T-helper 17 cell (primary cell): ENCODE data around the gene E2F8. TPM values are rescaled to one million over a fixed set of nuclear protein-coding genes. Genes with fewer than 3 reads are reported as not detected.
"Not testable (repeated sequence)": the region's sequence is repeated elsewhere in the genome, so short reads cannot be mapped to it uniquely, and the experiment has no call there.

Experiments used
- ATAC-seq: fragments of 150-1000 bp; cut with Tn5 transposase; 2 replicates; pipeline ENCODE4 v1.10.0; 2021; ENCODE audit warnings: mild to moderate bottlenecking, moderate library complexity
- DNase-seq, 3 donors: peaks; one replicate each; pipeline versions ENCODE4 v3.0.0 to v3.0.0-alpha.2; 2020 to 2021
- H3K9me3 ChIP-seq: one replicate; pipeline ENCODE4 v1.7.0; 2013; ENCODE audit warnings: low read length, mild to moderate bottlenecking; ENCODE audit not compliant: control insufficient read depth, poor library complexity, severe bottlenecking
- H3K27ac Mint-ChIP-seq: one replicate; pipeline ENCODE4 v1.8.0; 2022; ENCODE audit warnings: mild to moderate bottlenecking, moderate library complexity, mixed read lengths
- H3K27me3 Mint-ChIP-seq: one replicate; pipeline ENCODE4 v1.8.0; 2022; ENCODE audit warnings: mixed read lengths
- H3K36me3 Mint-ChIP-seq: one replicate; pipeline ENCODE4 v1.8.0; 2022; ENCODE audit warnings: low read depth, mixed read lengths
- H3K4me1 Mint-ChIP-seq: one replicate; pipeline ENCODE4 v1.8.0; 2022; ENCODE audit warnings: mild to moderate bottlenecking, mixed read lengths
- H3K4me3 Mint-ChIP-seq: one replicate; pipeline ENCODE4 v1.8.0; 2022; ENCODE audit warnings: mild to moderate bottlenecking, moderate library complexity, mixed read lengths
- total RNA-seq, 4 donors: library from RNA in 2 of 4; stranded (reverse) in 2 of 4; gene quantifications; one replicate each; pipeline ENCODE4 v1.2.3 and lab custom pipeline; 2022 to 2026

The E2F8 gene
- total RNA-seq, 2 donors from 2014 or later = 0.21 TPM; not detected in 1

DNA sequence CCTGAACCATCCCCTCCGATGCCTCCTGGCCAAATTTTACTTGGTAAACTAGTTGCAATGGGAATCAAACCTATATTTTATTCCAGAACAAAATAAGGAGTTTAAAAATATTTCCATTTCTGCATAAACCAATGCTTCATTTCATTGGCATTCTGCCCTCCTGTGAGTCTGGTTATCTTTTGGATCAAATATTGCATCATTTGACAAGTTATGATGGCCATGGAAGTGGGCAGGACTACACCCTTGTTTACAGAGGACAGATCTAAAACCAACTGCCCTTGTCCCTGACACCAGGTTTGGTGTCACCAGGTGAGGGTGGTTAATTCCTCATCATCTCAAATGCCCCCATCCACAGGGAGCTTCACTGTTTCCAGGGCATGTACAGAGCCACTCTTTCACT lies 28.2 kb upstream of the E2F8 start:
- Mint-ChIP-seq H3K36me3 (no peaks in the 10 kb centered on the region), H3K4me3 (no peak overlapping the region), H3K27ac (no peak overlapping the region), H3K4me1 (peaks cover 2% of the 10 kb centered on the region), H3K27me3 (peaks cover 67% of the 10 kb centered on the region)
- H3K9me3 ChIP-seq = no peaks in the 10 kb centered on the region
- ATAC-seq (no peak), DNase-seq (no peak)

- H3K9me3 ChIP-seq = no peaks in the 10 kb centered on the region
- no peak overlapping the region for H3K27ac Mint-ChIP-seq
- H3K27me3 Mint-ChIP-seq = peaks cover 64% of the 10 kb centered on the region
- ATAC-seq (no peak), DNase-seq (no peak)
- no peaks in the 10 kb centered on the region for H3K36me3 Mint-ChIP-seq
- H3K4me1 Mint-ChIP-seq = peaks cover 2% of the 10 kb centered on the region
- no peak overlapping the region for H3K4me3 Mint-ChIP-seq
These were observed 26.8 kb upstream of the E2F8 start for GRCh38 chr11:19267567-19267966.

DNA sequence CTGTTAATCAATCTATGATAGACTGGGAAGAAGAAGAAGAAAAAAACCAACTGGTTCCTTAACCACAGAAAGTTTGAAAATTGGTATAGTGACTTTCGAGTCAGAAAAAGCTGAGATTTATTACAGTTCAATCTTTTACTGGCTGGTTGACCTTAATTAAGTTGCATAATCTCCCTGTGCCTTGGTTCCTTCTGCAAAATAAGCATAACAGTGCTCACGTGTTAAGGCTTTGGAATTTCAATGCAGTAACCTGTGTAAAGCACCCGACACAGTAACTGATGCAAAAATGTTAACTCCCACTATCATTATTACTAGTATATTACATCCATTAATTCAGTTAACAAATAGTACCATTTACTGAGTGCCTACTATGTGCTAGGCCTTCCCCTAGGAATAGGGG lies 22.6 kb upstream of the E2F8 start:
- DNase-seq (no peak), ATAC-seq (no peak)
- no peaks in the 10 kb centered on the region for H3K36me3 Mint-ChIP-seq
- H3K9me3 ChIP-seq = no peaks in the 10 kb centered on the region
- H3K4me3 Mint-ChIP-seq = peak overlapping the region; percentile 1
- H3K4me1 Mint-ChIP-seq = peaks cover 4% of the 10 kb centered on the region
- peaks cover 23% of the 10 kb centered on the region for H3K27me3 Mint-ChIP-seq
- no peak overlapping the region for H3K27ac Mint-ChIP-seq

- H3K27ac Mint-ChIP-seq = no peak overlapping the region
- H3K4me3 Mint-ChIP-seq = no peak overlapping the region
- H3K27me3 Mint-ChIP-seq = peaks cover 20% of the 10 kb centered on the region
- ATAC-seq (peak; percentile 82), DNase-seq (peak; percentile 37 to 42 (median 39))
- no peaks in the 10 kb centered on the region for H3K36me3 Mint-ChIP-seq
- no peaks in the 10 kb centered on the region for H3K9me3 ChIP-seq
- H3K4me1 Mint-ChIP-seq = peaks cover 2% of the 10 kb centered on the region
These were observed 19.0 kb upstream of the E2F8 start for GRCh38 chr11:19259487-19260345.

DNA sequence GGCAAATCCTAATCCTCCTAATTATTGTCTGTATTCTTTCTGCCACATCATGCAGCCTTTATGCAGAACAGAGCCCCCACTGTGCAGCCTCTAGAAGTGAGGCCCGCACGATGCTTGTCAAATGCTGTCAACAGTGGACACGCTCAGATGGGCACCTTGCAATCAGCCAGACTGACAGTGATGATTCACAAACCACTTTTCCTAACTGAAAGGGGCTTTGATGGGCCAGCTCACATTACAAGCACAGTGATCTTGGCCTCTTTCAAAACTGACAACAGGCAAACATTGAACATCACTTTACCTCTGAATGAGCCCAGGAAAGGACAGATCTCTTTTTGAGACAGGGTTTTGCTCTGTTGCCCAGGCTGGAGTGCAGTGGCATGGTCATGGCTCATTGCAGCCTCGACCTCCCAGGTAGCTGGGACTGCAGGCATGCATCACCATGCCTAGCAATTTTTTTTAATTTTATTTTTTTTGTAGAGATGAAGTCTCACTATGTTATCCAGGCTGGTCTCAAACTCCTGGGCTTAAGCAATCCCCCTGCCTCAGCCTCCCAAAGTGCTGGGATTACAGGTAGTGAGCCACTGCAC lies 18.0 kb upstream of the E2F8 start:
- no peaks in the 10 kb centered on the region for H3K9me3 ChIP-seq
- no peak overlapping the region for H3K27ac Mint-ChIP-seq
- ATAC-seq (no peak), DNase-seq (no peak)
- peaks cover 3% of the 10 kb centered on the region for H3K36me3 Mint-ChIP-seq
- peaks cover 2% of the 10 kb centered on the region for H3K4me1 Mint-ChIP-seq
- H3K27me3 Mint-ChIP-seq = peaks cover 17% of the 10 kb centered on the region
- no peak overlapping the region for H3K4me3 Mint-ChIP-seq

GRCh38 chr11:19254441-19254840 lies 13.7 kb upstream of the E2F8 start:
- H3K4me1 Mint-ChIP-seq, ATAC-seq, H3K36me3 Mint-ChIP-seq, H3K4me3 Mint-ChIP-seq, H3K27ac Mint-ChIP-seq, H3K9me3 ChIP-seq, DNase-seq: not testable (repeated sequence)
- H3K27me3 Mint-ChIP-seq = peaks cover 12% of the 10 kb centered on the region

GRCh38 chr11:19253817-19254216 lies 13.1 kb upstream of the E2F8 start:
- no peaks in the 10 kb centered on the region for H3K9me3 ChIP-seq
- Mint-ChIP-seq H3K36me3 (peaks cover 3% of the 10 kb centered on the region), H3K27me3 (peaks cover 12% of the 10 kb centered on the region), H3K27ac (no peak overlapping the region), H3K4me1 (no peaks in the 10 kb centered on the region), H3K4me3 (no peak overlapping the region)
- no peak for DNase-seq
- ATAC-seq = no peak

- H3K9me3 ChIP-seq = no peaks in the 10 kb centered on the region
- H3K27me3 Mint-ChIP-seq = peaks cover 12% of the 10 kb centered on the region
- no peak overlapping the region for H3K4me3 Mint-ChIP-seq
- H3K27ac Mint-ChIP-seq = no peak overlapping the region
- DNase-seq (no peak), ATAC-seq (no peak)
- no peaks in the 10 kb centered on the region for H3K4me1 Mint-ChIP-seq
- H3K36me3 Mint-ChIP-seq = peaks cover 3% of the 10 kb centered on the region
These were observed 12.5 kb upstream of the E2F8 start for GRCh38 chr11:19253153-19253745.

DNA sequence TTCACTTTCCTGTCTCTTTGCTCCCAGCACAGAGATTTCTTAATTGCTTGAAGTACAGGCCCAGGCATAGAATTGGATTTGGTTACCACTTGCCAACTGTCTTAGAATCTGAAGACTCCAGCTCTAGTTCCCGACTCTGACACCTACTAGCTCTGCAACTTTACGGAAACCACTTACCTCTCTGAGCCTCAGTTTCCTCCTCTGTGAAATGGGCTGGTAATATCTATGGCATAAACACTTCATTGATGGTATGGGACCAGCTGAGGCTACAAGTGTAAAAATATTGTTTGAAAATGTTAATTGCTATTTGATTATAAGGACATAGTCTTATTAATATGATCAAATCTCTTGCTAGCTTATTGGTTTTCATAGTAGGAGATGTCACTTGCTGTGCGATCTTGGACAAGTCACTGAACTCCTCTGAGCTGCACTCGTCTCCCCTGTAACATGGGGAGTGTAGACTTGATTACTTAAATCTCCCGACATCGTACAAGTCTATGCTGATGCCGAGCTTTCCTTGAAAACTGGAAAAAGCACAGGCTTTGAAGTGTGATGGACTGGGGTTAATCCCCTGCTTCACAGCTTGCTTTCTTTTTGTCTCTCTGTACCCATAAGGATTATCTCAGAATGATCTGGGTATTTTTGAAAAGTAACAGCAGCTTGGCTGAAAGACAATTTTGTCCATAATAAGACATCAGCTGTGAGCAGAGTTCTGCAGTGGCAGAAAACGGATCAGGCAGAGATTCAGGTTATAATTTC lies 11.8 kb upstream of the E2F8 start:
- H3K9me3 ChIP-seq = no peaks in the 10 kb centered on the region

DNA sequence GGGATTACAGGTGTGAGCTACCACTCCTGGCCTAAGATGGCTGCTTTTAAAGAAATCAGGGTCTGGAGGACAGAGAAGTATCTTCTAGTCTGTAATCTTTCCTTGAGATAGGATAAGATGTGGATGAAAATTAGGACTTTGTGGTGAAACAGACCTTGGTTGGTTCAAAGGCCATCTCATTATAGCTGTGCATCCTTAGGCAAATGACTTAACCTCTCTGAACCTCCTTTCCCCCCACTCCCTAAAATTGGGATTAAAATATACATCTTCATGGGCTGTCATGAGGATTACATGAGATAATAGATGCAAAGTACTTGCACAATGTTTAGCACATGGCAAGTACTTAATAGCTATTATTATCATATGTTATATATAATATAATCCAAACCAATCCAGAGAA lies 10.8 kb upstream of the E2F8 start:
- Mint-ChIP-seq H3K4me1 (no peaks in the 10 kb centered on the region), H3K36me3 (peaks cover 3% of the 10 kb centered on the region), H3K27me3 (peaks cover 13% of the 10 kb centered on the region), H3K27ac (no peak overlapping the region), H3K4me3 (no peak overlapping the region)
- no peaks in the 10 kb centered on the region for H3K9me3 ChIP-seq
- no peak for ATAC-seq
- DNase-seq = no peak

More for the DNA sequence above, 11.8 kb upstream of the E2F8 start:
- Mint-ChIP-seq H3K36me3 (peaks cover 3% of the 10 kb centered on the region), H3K27me3 (peaks cover 12% of the 10 kb centered on the region), H3K4me3 (no peak overlapping the region), H3K4me1 (no peaks in the 10 kb centered on the region), H3K27ac (no peak overlapping the region)
- no peak for DNase-seq
- no peak for ATAC-seq

- ATAC-seq (no peak), DNase-seq (no peak)
- Mint-ChIP-seq H3K4me1 (peaks cover 6% of the 10 kb centered on the region), H3K4me3 (no peak overlapping the region), H3K27me3 (peaks cover 42% of the 10 kb centered on the region), H3K36me3 (peaks cover 2% of the 10 kb centered on the region), H3K27ac (no peak overlapping the region)
- no peaks in the 10 kb centered on the region for H3K9me3 ChIP-seq
These were observed 6.1 kb upstream of the E2F8 start for GRCh38 chr11:19246816-19247215.

GRCh38 chr11:19245351-19245750 lies 4.6 kb upstream of the E2F8 start:
- Mint-ChIP-seq H3K36me3 (peaks cover 2% of the 10 kb centered on the region), H3K4me1 (peaks cover 11% of the 10 kb centered on the region), H3K27ac (no peak overlapping the region), H3K4me3 (no peak overlapping the region), H3K27me3 (peaks cover 42% of the 10 kb centered on the region)
- H3K9me3 ChIP-seq = no peaks in the 10 kb centered on the region
- ATAC-seq = no peak
- DNase-seq = no peak

DNA sequence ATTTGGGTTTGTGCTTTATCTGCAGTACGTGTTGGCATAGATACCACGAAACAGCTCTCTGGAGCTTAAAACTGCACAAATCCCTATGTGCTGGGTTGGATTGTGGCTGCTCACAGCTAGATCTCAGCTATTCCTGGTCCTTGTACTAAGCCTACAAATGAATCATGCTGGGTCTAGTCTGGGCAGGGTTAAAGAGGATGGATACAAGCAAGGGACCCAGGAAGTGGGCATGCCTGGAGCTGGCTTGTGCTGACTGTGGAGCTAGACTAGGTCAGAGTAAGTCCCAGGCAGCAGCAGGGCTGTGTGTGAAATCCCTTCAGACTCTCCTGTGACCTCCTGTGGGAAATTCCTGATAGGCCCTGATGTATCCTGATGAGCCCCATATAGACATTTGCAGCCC lies 3.9 kb upstream of the E2F8 start:
- H3K9me3 ChIP-seq = no peaks in the 10 kb centered on the region
- Mint-ChIP-seq H3K4me3 (no peak overlapping the region), H3K27ac (no peak overlapping the region), H3K4me1 (peaks cover 11% of the 10 kb centered on the region), H3K27me3 (peaks cover 42% of the 10 kb centered on the region), H3K36me3 (peaks cover 2% of the 10 kb centered on the region)
- DNase-seq (no peak), ATAC-seq (no peak)
